Loucy (cell line): ENCODE results near the gene NAXE.
"Not testable (repeated sequence)": the region's sequence is repeated elsewhere in the genome, so short reads cannot be mapped to it uniquely, and the experiment has no call there.

Experiments
- H2AFZ ChIP-seq: fragments of 200-600 bp; sonication (generic); 2 replicates; pipeline ENCODE4 v1.6.0; 2016; ENCODE audit warnings: antibody characterized with exemption, mild to moderate bottlenecking, low read length, moderate library complexity
- H3F3A ChIP-seq: fragments of 200-600 bp; 2 replicates; pipeline ENCODE4 v1.6.0; 2016; ENCODE audit warnings: antibody characterized with exemption, low read depth, mild to moderate bottlenecking
- H3K27me3 ChIP-seq: fragments of 200-600 bp; sonication (generic); 2 replicates; pipeline ENCODE4 v1.6.1; 2014; ENCODE audit warnings: low read length, mild to moderate bottlenecking; ENCODE audit not compliant: insufficient read depth, poor library complexity, severe bottlenecking
- H3K36me3 ChIP-seq: fragments of 200-600 bp; sonication (generic); 2 replicates; pipeline ENCODE4 v1.6.1; 2016; ENCODE audit warnings: low read length; ENCODE audit not compliant: insufficient read depth
- H3K4me1 ChIP-seq: fragments of 200-600 bp; sonication (generic); 2 replicates; pipeline ENCODE4 v1.5.1; 2014; ENCODE audit warnings: low read length, mild to moderate bottlenecking; ENCODE audit not compliant: insufficient read depth, poor library complexity, severe bottlenecking
- H3K4me2 ChIP-seq: fragments of 200-600 bp; sonication (generic); 2 replicates; pipeline ENCODE4 v1.6.0; 2014; ENCODE audit warnings: antibody characterized with exemption, low read length, low read depth, mild to moderate bottlenecking; ENCODE audit not compliant: poor library complexity, severe bottlenecking
- H3K4me3 ChIP-seq: fragments of 200-600 bp; sonication (generic); 2 replicates; pipeline ENCODE4 v1.5.1; 2014; ENCODE audit warnings: low read length, mild to moderate bottlenecking, mixed read lengths; ENCODE audit not compliant: poor library complexity, severe bottlenecking
- H3K79me2 ChIP-seq: fragments of 200-600 bp; sonication (generic); 2 replicates; pipeline ENCODE4 v1.6.1; 2014; ENCODE audit warnings: low read length; ENCODE audit not compliant: insufficient read depth
- H3K9ac ChIP-seq: fragments of 200-600 bp; sonication (generic); 2 replicates; pipeline ENCODE4 v1.6.0; 2014; ENCODE audit warnings: mild to moderate bottlenecking, low read depth, low read length, moderate library complexity; ENCODE audit not compliant: poor library complexity, severe bottlenecking
- H3K9me2 ChIP-seq: fragments of 200-600 bp; sonication (generic); replicated peaks from 2 replicates; pipeline ENCODE4 v1.6.1; 2016; ENCODE audit warnings: low read depth, low read length, mixed read lengths
- H3K9me3 ChIP-seq: fragments of 200-600 bp; sonication (generic); 2 replicates; pipeline ENCODE4 v1.6.1; 2014; ENCODE audit warnings: mild to moderate bottlenecking, antibody characterized with exemption, low read length, low read depth; ENCODE audit not compliant: insufficient read depth
- H4K20me1 ChIP-seq: fragments of 200-600 bp; sonication (generic); 2 replicates; pipeline ENCODE4 v1.6.0; 2014; ENCODE audit warnings: antibody characterized with exemption, low read length, mild to moderate bottlenecking; ENCODE audit not compliant: insufficient read depth, poor library complexity, severe bottlenecking
- EZH2phosphoT487 ChIP-seq: fragments of 200-600 bp; IDR thresholded peaks from 2 replicates; pipeline ENCODE4 v1.6.1; 2018; ENCODE audit warnings: antibody characterized with exemption, mild to moderate bottlenecking, moderate library complexity, borderline replicate concordance
- TF ChIP-seq, protein P1 (sequence below): fragments of 200-600 bp; sonication (generic); conservative IDR thresholded peaks from 2 replicates; pipeline ENCODE4 v1.5.1; 2014; ENCODE audit warnings: mild to moderate bottlenecking, antibody characterized with exemption, low read length

NAXE gene

GRCh38 chr1:156608981-156609380 lies 17.4 kb downstream of the NAXE start:
- H3K79me2 ChIP-seq, result no peaks in the 10 kb centered on the region
- no peaks in the 10 kb centered on the region for H3K9me3 ChIP-seq
- no peak overlapping the region for H3K4me3 ChIP-seq

GRCh38 chr1:156610072-156610471 lies 18.5 kb downstream of the NAXE start:
- H3K4me1 ChIP-seq, H3K4me3 ChIP-seq, H3K4me2 ChIP-seq, H3K9me3 ChIP-seq, H3K27me3 ChIP-seq, H3K9me2 ChIP-seq, H2AFZ ChIP-seq, H3K79me2 ChIP-seq, H3K36me3 ChIP-seq, H4K20me1 ChIP-seq, H3F3A ChIP-seq, H3K9ac ChIP-seq: not testable (repeated sequence)

More at GRCh38 chr1:156608981-156609380, 17.4 kb downstream of the NAXE start:
- H3K4me1 ChIP-seq, result peaks cover 4% of the 10 kb centered on the region
- no peak overlapping the region for H3K9ac ChIP-seq
- no peaks in the 10 kb centered on the region for H3K9me2 ChIP-seq
- no peaks in the 10 kb centered on the region for H3F3A ChIP-seq
- no peaks in the 10 kb centered on the region for H3K27me3 ChIP-seq
- no peak overlapping the region for H2AFZ ChIP-seq
- no peaks in the 10 kb centered on the region for H3K36me3 ChIP-seq
- H3K4me2 ChIP-seq, result no peak overlapping the region
- H4K20me1 ChIP-seq, result no peaks in the 10 kb centered on the region
- no peak for TF ChIP-seq EZH2phosphoT487
- TF ChIP-seq, protein P1, sequence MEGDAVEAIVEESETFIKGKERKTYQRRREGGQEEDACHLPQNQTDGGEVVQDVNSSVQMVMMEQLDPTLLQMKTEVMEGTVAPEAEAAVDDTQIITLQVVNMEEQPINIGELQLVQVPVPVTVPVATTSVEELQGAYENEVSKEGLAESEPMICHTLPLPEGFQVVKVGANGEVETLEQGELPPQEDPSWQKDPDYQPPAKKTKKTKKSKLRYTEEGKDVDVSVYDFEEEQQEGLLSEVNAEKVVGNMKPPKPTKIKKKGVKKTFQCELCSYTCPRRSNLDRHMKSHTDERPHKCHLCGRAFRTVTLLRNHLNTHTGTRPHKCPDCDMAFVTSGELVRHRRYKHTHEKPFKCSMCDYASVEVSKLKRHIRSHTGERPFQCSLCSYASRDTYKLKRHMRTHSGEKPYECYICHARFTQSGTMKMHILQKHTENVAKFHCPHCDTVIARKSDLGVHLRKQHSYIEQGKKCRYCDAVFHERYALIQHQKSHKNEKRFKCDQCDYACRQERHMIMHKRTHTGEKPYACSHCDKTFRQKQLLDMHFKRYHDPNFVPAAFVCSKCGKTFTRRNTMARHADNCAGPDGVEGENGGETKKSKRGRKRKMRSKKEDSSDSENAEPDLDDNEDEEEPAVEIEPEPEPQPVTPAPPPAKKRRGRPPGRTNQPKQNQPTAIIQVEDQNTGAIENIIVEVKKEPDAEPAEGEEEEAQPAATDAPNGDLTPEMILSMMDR, result peak; percentile 77

GRCh38 chr1:156612666-156613065 lies 21.1 kb downstream of the NAXE start:
- TF ChIP-seq, protein P1, result no peak
- no peak for TF ChIP-seq EZH2phosphoT487
- no peaks in the 10 kb centered on the region for H3K9me2 ChIP-seq
- H3F3A ChIP-seq, result no peaks in the 10 kb centered on the region
- H3K9me3 ChIP-seq, result no peaks in the 10 kb centered on the region
- H3K4me3 ChIP-seq, result no peak overlapping the region
- H3K36me3 ChIP-seq, result no peaks in the 10 kb centered on the region
- H3K4me2 ChIP-seq, result no peak overlapping the region
- no peaks in the 10 kb centered on the region for H4K20me1 ChIP-seq
- peaks cover 4% of the 10 kb centered on the region for H3K4me1 ChIP-seq
- H3K79me2 ChIP-seq, result no peaks in the 10 kb centered on the region
- no peaks in the 10 kb centered on the region for H3K27me3 ChIP-seq
- H2AFZ ChIP-seq, result no peak overlapping the region
- H3K9ac ChIP-seq, result no peak overlapping the region

DNA sequence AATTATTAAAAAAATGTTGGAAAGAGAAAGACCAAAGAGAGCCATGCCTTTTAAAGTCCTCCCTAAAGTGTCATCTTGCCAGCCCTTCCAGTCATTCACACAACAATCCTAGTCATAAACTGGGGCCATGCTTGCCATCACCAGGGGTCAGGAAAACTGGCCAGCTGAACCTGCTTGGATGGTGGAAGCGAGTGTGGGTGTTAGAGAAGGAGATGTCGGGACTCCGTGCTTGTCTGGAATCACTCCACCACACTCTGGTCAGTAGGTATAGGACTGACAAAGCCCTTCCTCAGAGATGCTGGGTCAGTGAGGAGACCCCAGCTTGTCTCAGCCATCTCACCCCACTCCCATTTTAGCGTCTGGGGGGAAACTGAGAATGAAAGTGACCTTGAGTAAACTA lies 24.4 kb downstream of the NAXE start:
- no peaks in the 10 kb centered on the region for H3K9me2 ChIP-seq
- no peaks in the 10 kb centered on the region for H3K27me3 ChIP-seq
- H2AFZ ChIP-seq, result no peak overlapping the region
- H3K36me3 ChIP-seq, result no peaks in the 10 kb centered on the region
- H3K79me2 ChIP-seq, result no peaks in the 10 kb centered on the region
- H3K9ac ChIP-seq, result no peak overlapping the region
- no peak overlapping the region for H3K4me3 ChIP-seq
- no peaks in the 10 kb centered on the region for H4K20me1 ChIP-seq
- H3K4me2 ChIP-seq, result no peak overlapping the region
- peaks cover 8% of the 10 kb centered on the region for H3K4me1 ChIP-seq
- TF ChIP-seq, protein P1, result no peak
- no peak for TF ChIP-seq EZH2phosphoT487
- H3F3A ChIP-seq, result no peaks in the 10 kb centered on the region
- no peaks in the 10 kb centered on the region for H3K9me3 ChIP-seq
